HFF-Myc (cell line): Measurements from ENCODE around the gene SERPINA1.

Experiments
- DNase-seq: peaks from one replicate; pipeline ENCODE4 v3.0.0-alpha.2; 2011; ENCODE audit warnings: low read depth; ENCODE audit errors: extremely low read depth
- H3K4me3 ChIP-seq: replicated peaks from 2 replicates; pipeline ENCODE4 v1.5.1; 2011; ENCODE audit warnings: low read depth, mild to moderate bottlenecking, control low read depth, low read length
- TF ChIP-seq, protein P1 (sequence below): IDR thresholded peaks from 2 replicates; pipeline ENCODE4 v1.5.1; 2012; ENCODE audit warnings: mild to moderate bottlenecking, low read depth, low read length, control low read depth; ENCODE audit errors: missing control alignments

Gene SERPINA1

DNA sequence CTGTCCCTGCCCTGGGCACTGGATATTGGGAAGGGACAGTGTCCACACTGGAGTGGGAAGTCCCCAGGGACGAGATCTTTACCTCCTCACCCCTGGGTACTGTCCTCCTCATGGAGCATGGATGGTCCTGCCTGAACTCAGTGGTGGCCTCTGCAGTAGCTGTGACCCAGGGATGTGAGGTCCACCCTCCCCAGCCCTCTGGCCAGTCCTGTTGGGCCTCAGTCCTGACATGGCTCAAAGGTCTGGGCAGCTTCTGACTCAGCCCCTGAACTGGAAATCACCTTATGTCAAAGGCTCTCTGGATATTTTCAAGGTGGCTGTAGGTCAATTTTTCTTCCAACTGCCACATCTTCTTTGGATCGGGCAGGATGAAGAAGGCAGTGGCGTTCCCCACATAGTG lies 24.4 kb downstream of the SERPINA1 start:
- H3K4me3 ChIP-seq = no peak overlapping the region
- DNase-seq = no peak
- TF ChIP-seq, protein P1, sequence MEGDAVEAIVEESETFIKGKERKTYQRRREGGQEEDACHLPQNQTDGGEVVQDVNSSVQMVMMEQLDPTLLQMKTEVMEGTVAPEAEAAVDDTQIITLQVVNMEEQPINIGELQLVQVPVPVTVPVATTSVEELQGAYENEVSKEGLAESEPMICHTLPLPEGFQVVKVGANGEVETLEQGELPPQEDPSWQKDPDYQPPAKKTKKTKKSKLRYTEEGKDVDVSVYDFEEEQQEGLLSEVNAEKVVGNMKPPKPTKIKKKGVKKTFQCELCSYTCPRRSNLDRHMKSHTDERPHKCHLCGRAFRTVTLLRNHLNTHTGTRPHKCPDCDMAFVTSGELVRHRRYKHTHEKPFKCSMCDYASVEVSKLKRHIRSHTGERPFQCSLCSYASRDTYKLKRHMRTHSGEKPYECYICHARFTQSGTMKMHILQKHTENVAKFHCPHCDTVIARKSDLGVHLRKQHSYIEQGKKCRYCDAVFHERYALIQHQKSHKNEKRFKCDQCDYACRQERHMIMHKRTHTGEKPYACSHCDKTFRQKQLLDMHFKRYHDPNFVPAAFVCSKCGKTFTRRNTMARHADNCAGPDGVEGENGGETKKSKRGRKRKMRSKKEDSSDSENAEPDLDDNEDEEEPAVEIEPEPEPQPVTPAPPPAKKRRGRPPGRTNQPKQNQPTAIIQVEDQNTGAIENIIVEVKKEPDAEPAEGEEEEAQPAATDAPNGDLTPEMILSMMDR = no peak

DNA sequence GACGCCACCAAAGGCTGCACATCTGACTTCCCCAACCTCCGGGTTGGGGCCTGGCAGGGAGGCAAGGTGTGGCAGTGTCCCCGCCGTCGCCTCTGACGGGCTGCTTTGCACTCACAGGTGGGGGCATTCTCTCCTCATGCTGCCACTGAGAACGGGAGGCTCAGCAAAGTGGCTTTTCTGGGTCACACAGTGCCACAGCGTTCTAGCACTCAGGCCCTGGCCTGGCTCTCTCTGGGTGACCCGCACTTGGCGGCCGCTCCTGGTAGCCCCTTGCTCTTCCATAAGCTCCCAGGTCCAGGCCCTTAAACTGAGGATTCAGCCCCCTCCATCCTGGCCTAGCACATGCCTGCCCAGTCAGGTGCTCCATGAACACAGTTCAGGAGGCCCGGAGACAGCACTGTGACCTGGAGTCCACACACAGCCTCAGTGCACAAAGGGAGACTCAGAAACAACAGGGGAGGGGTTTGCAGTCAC lies 25.2 kb downstream of the SERPINA1 start:
- no peak for DNase-seq
- TF ChIP-seq, protein P1 = no peak
- H3K4me3 ChIP-seq = no peak overlapping the region

DNA sequence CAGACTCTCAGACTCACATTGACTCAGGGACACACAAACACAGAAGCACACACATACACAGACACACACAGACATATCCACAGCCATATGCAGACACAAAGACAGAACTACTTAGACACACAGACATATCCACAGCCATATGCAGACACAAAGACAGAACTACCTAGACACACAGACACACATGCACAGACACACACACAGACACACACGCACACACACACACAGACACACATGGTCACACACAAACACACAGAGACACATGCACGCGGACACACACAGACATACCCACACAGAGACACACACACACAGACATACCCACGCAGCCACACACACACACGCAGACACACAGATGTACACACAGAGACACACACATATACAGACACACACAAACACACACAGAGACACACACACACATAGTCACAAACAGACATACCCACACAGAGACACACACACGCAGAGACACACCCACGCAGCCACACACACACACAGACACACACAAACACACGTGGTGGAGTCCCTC lies 25.7 kb downstream of the SERPINA1 start:
- no peak for DNase-seq
- TF ChIP-seq, protein P1 = no peak

DNA sequence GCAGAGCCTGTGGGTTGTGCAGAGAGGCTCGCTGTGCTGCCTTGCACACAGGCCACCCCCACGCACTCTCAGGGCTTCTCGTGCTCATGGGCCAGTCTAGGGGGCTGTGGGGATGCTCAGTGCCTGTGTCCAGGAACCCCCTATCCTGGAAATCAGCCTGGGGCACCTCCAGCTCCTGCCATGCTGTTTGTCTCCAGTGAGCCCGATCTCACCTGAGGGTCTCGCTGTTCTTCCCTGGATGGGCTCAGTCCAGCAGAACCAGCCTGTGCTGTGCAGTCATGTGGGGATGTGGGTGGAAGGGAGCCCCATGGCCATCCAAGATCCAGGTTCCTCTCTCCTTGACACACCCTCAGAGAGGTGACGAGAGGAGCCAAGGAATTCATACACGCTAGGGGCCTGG lies 26.7 kb downstream of the SERPINA1 start:
- TF ChIP-seq, protein P1 = no peak
- H3K4me3 ChIP-seq = no peak overlapping the region
- DNase-seq = no peak

More for the DNA sequence above, 25.7 kb downstream of the SERPINA1 start:
- no peak overlapping the region for H3K4me3 ChIP-seq

DNA sequence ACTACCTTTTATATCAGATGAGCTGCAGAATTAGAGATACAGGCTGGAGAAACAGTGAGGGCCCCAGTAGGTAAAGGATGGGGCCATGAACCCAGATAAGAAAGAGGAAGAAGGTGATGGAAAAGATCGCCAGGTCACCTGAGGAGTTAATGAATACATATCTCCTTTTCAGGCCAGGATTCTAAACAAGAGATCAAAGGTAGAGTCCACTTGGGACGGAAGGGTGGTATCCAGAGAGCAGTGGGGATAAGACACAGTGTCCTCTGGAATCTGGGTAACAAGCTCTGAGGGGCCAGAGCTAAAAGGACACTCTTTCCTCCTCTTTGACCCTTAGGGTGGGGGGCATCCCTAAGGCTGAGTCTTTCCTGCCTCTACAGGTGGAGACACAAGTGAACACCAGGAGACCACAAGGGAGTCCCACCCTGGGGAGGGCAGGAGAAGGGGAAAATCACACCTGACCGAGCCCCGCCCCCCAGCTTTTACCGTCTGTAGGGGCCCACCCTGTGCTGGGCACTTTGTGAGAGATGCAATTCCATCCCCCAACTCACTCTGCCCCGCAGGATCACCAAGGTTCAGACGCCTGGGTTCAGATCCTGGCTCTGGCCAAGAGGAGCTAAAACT lies 27.3 kb downstream of the SERPINA1 start:
- TF ChIP-seq, protein P1 = no peak
- DNase-seq = no peak
- no peak overlapping the region for H3K4me3 ChIP-seq

DNA sequence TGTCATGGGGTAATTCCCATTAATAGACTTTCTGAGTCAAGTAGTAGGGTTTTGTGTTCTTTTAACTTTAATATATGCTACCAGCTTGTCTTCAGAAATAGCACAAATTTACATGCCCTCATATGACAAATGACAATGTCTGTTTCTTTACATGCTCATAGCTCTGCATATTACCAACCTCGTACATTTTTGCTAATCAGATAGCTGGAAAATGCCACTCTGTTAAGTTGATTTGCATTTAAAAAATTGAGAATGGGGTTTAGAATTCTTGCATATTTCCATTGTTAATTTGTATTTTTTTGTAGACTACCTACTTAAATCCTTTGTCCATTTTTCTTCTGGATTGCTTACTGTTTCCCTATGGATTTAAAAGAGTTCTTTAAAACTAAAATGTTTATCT lies 31.2 kb downstream of the SERPINA1 start:
- no peak for DNase-seq
- TF ChIP-seq, protein P1 = no peak
- H3K4me3 ChIP-seq = no peak overlapping the region
